IMR-90 (cell line): ENCODE data around the gene PPP1R9B. TPM values are rescaled to one million over a fixed set of nuclear protein-coding genes. Genes with fewer than 3 reads are reported as not detected.

ENCODE experiments used
- ATAC-seq: fragments of 200-7000 bp; cut with Tn5 transposase; 2 replicates; pipeline ENCODE4 v1.9.1; 2020; ENCODE audit warnings: low read depth, mild to moderate bottlenecking, moderate library complexity
- BruUV-seq: library from RNA; stranded (reverse); fragments of 400-500 nt; replicated peaks from 2 replicates; lab custom pipeline; 2021; lab: Mats Ljungman, UMichigan
- CTCF ChIA-PET: fragments of 300-600 bp; formaldehyde crosslinking; extraction: SDS; loops from one replicate; lab custom pipeline; 2021; ENCODE audit warnings: antibody characterized with exemption; lab: Yijun Ruan, JAX
- POLR2A ChIA-PET: fragments of 300-600 bp; sonication (Branson Sonifier 250); formaldehyde crosslinking; loops from one replicate; lab custom pipeline; 2022; ENCODE audit warnings: antibody characterized with exemption; ENCODE audit not compliant: unreplicated experiment; lab: Charles Lee
- DNase-seq: peaks from one replicate; pipeline ENCODE4 v3.0.0; 2013
- H2AFZ ChIP-seq: replicated peaks from 2 replicates; pipeline ENCODE3; 2013; ENCODE audit warnings: low read length, mild to moderate bottlenecking; ENCODE audit not compliant: poor library complexity
- H2AK5ac ChIP-seq: 2 replicates; pipeline ENCODE4 v1.6.1; 2013; ENCODE audit warnings: low read depth, low read length, inconsistent platforms
- H2AK9ac ChIP-seq: replicated peaks from 2 replicates; pipeline ENCODE3; 2013; ENCODE audit warnings: mild to moderate bottlenecking, low read depth, low read length, moderate library complexity; ENCODE audit not compliant: poor library complexity
- H2BK120ac ChIP-seq: 2 replicates; pipeline ENCODE4 v1.6.1; 2013; ENCODE audit warnings: low read depth, low read length, inconsistent platforms
- H2BK15ac ChIP-seq: 3 replicates; pipeline ENCODE4 v1.6.1; 2013; ENCODE audit warnings: low read depth, low read length, inconsistent platforms
- H2BK20ac ChIP-seq: 2 replicates; pipeline ENCODE4 v1.6.1; 2013; ENCODE audit warnings: low read depth, mild to moderate bottlenecking, inconsistent platforms, low read length, moderate library complexity
- H2BK5ac ChIP-seq: 2 replicates; pipeline ENCODE4 v1.6.1; 2013; ENCODE audit warnings: mild to moderate bottlenecking, low read depth, low read length, inconsistent platforms; ENCODE audit not compliant: poor library complexity, severe bottlenecking
- H3K14ac ChIP-seq: replicated peaks from 2 replicates; pipeline ENCODE4 v1.6.1; 2013; ENCODE audit warnings: low read depth, low read length, inconsistent platforms
- H3K18ac ChIP-seq: 2 replicates; pipeline ENCODE4 v1.6.1; 2013; ENCODE audit warnings: low read depth, low read length, control low read depth
- H3K23ac ChIP-seq: 2 replicates; pipeline ENCODE4 v1.6.1; 2013; ENCODE audit warnings: low read depth, low read length, inconsistent platforms
- H3K27ac ChIP-seq: 2 replicates; pipeline ENCODE4 v1.5.1; 2013; ENCODE audit warnings: mild to moderate bottlenecking, control low read depth, low read length; ENCODE audit not compliant: insufficient read depth
- H3K27me3 ChIP-seq: 2 replicates; pipeline ENCODE4 v1.6.1; 2013; ENCODE audit warnings: low read length; ENCODE audit not compliant: control insufficient read depth, insufficient read depth
- H3K36me3 ChIP-seq: 2 replicates; pipeline ENCODE4 v1.6.1; 2013; ENCODE audit warnings: low read length, mixed read lengths; ENCODE audit not compliant: control insufficient read depth, insufficient read depth
- H3K4ac ChIP-seq: 2 replicates; pipeline ENCODE4 v1.6.1; 2013; ENCODE audit warnings: low read depth, low read length, inconsistent platforms
- H3K4me1 ChIP-seq: 2 replicates; pipeline ENCODE4 v1.6.1; 2013; ENCODE audit warnings: low read length, mixed read lengths; ENCODE audit not compliant: control insufficient read depth, insufficient read depth
- H3K4me2 ChIP-seq: 2 replicates; pipeline ENCODE4 v1.6.1; 2013; ENCODE audit warnings: low read depth, mild to moderate bottlenecking, control low read depth, low read length, moderate library complexity
- H3K4me3 ChIP-seq: 2 replicates; pipeline ENCODE4 v1.5.1; 2013; ENCODE audit warnings: low read depth, mild to moderate bottlenecking, control low read depth, low read length, moderate library complexity; ENCODE audit not compliant: insufficient read depth
- H3K56ac ChIP-seq: 2 replicates; pipeline ENCODE4 v1.6.1; 2013; ENCODE audit warnings: low read length, inconsistent platforms; ENCODE audit not compliant: insufficient read depth; ENCODE audit errors: extremely low read depth
- H3K79me1 ChIP-seq, 2 experiments: 2 replicates each; pipeline ENCODE4 v1.6.1; 2013; ENCODE audit warnings: low read length in 2 of 2, inconsistent platforms in 1 of 2, low read depth in 1 of 2
- H3K9ac ChIP-seq: 2 replicates; pipeline ENCODE4 v1.6.1; 2013; ENCODE audit warnings: low read depth, low read length, control low read depth
- H3K9me1 ChIP-seq: 2 replicates; pipeline ENCODE4 v1.6.1; 2013; ENCODE audit warnings: low read length, inconsistent platforms; ENCODE audit not compliant: insufficient read depth
- H3K9me3 ChIP-seq: 2 replicates; pipeline ENCODE4 v1.6.1; 2013; ENCODE audit warnings: low read length; ENCODE audit not compliant: control insufficient read depth, insufficient read depth
- H4K20me1 ChIP-seq: 2 replicates; pipeline ENCODE4 v1.6.1; 2013; ENCODE audit warnings: low read length, inconsistent platforms; ENCODE audit not compliant: insufficient read depth
- H4K5ac ChIP-seq: 2 replicates; pipeline ENCODE4 v1.6.1; 2013; ENCODE audit warnings: mild to moderate bottlenecking, low read depth, low read length, control low read depth
- H4K8ac ChIP-seq, 2 experiments: 2 replicates each; pipeline ENCODE4 v1.6.1; 2013; ENCODE audit warnings: low read depth in 2 of 2, low read length in 2 of 2, control low read depth in 1 of 2, inconsistent platforms in 1 of 2
- H4K91ac ChIP-seq: 2 replicates; pipeline ENCODE4 v1.6.1; 2013; ENCODE audit warnings: low read depth, low read length, inconsistent platforms; ENCODE audit not compliant: insufficient read depth
- BHLHE40 ChIP-seq: fragments of 150-350 bp; IDR thresholded peaks from 2 replicates; pipeline ENCODE4 v1.6.1; 2016; ENCODE audit warnings: mild to moderate bottlenecking, low read depth, low read length
- FOS ChIP-seq: fragments of 150-350 bp; IDR thresholded peaks from 2 replicates; pipeline ENCODE4 v1.6.1; 2016; ENCODE audit warnings: low read depth, low read length
- MAFK ChIP-seq: IDR thresholded peaks from 2 replicates; pipeline ENCODE4 v1.6.1; 2012; ENCODE audit warnings: low read depth, low read length, improper control_type of control experiment
- MXI1 ChIP-seq: IDR thresholded peaks from 2 replicates; pipeline ENCODE4 v1.6.1; 2012; ENCODE audit warnings: low read depth, mild to moderate bottlenecking, low read length, moderate library complexity, borderline replicate concordance
- POLR2A ChIP-seq: IDR thresholded peaks from 2 replicates; pipeline ENCODE4 v1.6.1; 2012; ENCODE audit warnings: mild to moderate bottlenecking, low read depth, low read length
- RCOR1 ChIP-seq: IDR thresholded peaks from 2 replicates; pipeline ENCODE4 v1.6.1; 2012; ENCODE audit warnings: mild to moderate bottlenecking, low read length, improper control_type of control experiment; ENCODE audit not compliant: insufficient replicate concordance
- WGBS, 2 experiments: methylation state at CpG; one replicate each; pipeline versions ENCODE4 v1.1.5 to v1.1.7; 2013; ENCODE audit warnings: missing lambda C conversion rate in 2 of 2; ENCODE audit not compliant: insufficient read length in 1 of 2; ENCODE audit errors: extremely low coverage in 2 of 2; 5-methylcytosine and 5-hydroxymethylcytosine counted together
- dilution Hi-C: fragments of 300-500 bp; cut with HindIII; formaldehyde crosslinking; loops from one replicate; pipeline ENCODE4 v1.14.3; 2018; ENCODE audit warnings: low sequenced_read_pairs; ENCODE audit not compliant: unreplicated experiment
- in situ Hi-C: fragments of 300-500 bp; cut with MboI; formaldehyde crosslinking; loops from 3 replicates; pipeline ENCODE4 v1.14.3; 2019; ENCODE audit warnings: low sequenced_read_pairs, inconsistent platforms, mixed read lengths
- intact Hi-C: fragments of 100-400 bp; cut with micrococcal nuclease; formaldehyde crosslinking; loops from 2 replicates; pipeline ENCODE4 v1.10.0; 2022
- polyA plus RNA-seq, 3 experiments: library from polyadenylated mRNA; depleted of rRNA; stranded (reverse); fragments of >200 nt; gene quantifications; 2 replicates each; pipeline ENCODE4 v1.2.3, GENCODE V29; 2012; ENCODE audit warnings: low replicate concordance in 1 of 3
- total RNA-seq: library from RNA; depleted of rRNA; stranded (reverse); fragments of >200 nt; gene quantifications from 2 replicates; pipeline ENCODE4 v1.2.3, GENCODE V29; 2012
- TF ChIP-seq, protein P1 (sequence below): fragments of 150-350 bp; IDR thresholded peaks from 2 replicates; pipeline ENCODE4 v1.6.1; 2016; ENCODE audit warnings: low read depth, mild to moderate bottlenecking, low read length, moderate library complexity, borderline replicate concordance

PPP1R9B gene
- total and polyA plus RNA-seq, 2 of the 4 experiments (the other 2 are of a cell fraction) = 23.0 to 28.0 TPM

DNA sequence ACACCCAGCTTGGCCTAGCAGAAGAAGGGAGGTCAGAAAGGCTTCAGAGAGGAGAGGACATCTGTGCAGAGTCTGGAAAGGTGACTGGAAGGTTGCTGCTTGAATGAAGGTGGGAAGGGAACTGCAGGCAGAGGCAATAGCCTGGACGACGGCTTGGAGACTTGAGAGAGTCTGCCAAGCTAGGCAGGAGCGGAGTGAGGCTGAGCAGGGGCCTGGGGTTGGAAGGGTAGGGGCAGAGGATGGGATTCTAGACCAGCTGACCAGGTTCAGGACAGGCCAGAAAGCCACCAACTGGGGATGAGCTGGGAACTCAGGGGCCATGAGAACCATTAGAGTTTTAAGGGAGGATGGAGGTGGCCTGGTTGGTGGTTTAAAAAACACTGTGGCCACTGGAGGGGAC is 15.0 kb upstream of the PPP1R9B start:
- CTCF ChIA-PET = no interaction called here
- Histone ChIP-seq H4K91ac (no peak overlapping the region), H3K14ac (no peak overlapping the region), H2AK5ac (peak overlapping the region; percentile 44), H3K9me1 (no peaks in the 10 kb centered on the region), H2BK15ac (no peak overlapping the region), H3K27ac (no peak overlapping the region), H2AK9ac (peak overlapping the region; percentile 63), H3K4me3 (no peak overlapping the region), H4K8ac (no peak overlapping the region), H3K18ac (no peak overlapping the region), H2BK5ac (no peak overlapping the region), H3K27me3 (no peaks in the 10 kb centered on the region), H3K4me1 (peaks cover 5% of the 10 kb centered on the region; the same call in 1 of the 2 replicates), H3K79me1 (peaks cover 0 to 5% of the 10 kb centered on the region in 2 experiments; a peak in 1 of 4 replicates), H2AFZ (peak overlapping the region; percentile 61), H3K9ac (no peak overlapping the region), H3K4me2 (no peak overlapping the region), H2BK20ac (no peak overlapping the region), H4K5ac (no peak overlapping the region), H3K4ac (no peak overlapping the region; the same call in 1 of the 2 replicates), H3K23ac (no peak overlapping the region), H3K56ac (no peak overlapping the region), H3K9me3 (no peaks in the 10 kb centered on the region), H4K20me1 (no peaks in the 10 kb centered on the region), H2BK120ac (no peak overlapping the region), H3K36me3 (no peaks in the 10 kb centered on the region)
- POLR2A ChIA-PET = no interaction called here
- no peak for DNase-seq
- TF ChIP-seq MAFK (no peak), POLR2A (no peak), MXI1 (no peak), FOS (no peak), BHLHE40 (no peak), RCOR1 (no peak)
- TF ChIP-seq, protein P1, sequence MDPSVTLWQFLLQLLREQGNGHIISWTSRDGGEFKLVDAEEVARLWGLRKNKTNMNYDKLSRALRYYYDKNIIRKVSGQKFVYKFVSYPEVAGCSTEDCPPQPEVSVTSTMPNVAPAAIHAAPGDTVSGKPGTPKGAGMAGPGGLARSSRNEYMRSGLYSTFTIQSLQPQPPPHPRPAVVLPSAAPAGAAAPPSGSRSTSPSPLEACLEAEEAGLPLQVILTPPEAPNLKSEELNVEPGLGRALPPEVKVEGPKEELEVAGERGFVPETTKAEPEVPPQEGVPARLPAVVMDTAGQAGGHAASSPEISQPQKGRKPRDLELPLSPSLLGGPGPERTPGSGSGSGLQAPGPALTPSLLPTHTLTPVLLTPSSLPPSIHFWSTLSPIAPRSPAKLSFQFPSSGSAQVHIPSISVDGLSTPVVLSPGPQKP = no peak
- intact Hi-C loops (no loop called here), dilution Hi-C loops (no loop called here), in situ Hi-C loops (no loop called here)
- no peak for ATAC-seq
- BruUV-seq = no TSS peak
- WGBS, 2 experiments = 75% methylated on average over 2 of the region's 3 CpGs; no CpG with 5 or more reads in 1 of the 2 experiments
